HepG2 (cell line): ENCODE data around the gene IQCK. TPM values are rescaled to one million over a fixed set of nuclear protein-coding genes. Genes with fewer than 3 reads are reported as not detected.

ENCODE experiments used
- ATAC-seq: fragments of 200-7000 bp; cut with Tn5 transposase; 3 replicates; pipeline ENCODE4 v1.9.1; 2020; ENCODE audit warnings: mild to moderate bottlenecking, moderate library complexity
- BruUV-seq: library from RNA; stranded (reverse); fragments of 400-500 nt; replicated peaks from 2 replicates; lab custom pipeline; 2021; lab: Mats Ljungman, UMichigan
- CTCF ChIA-PET: fragments of 300-600 bp; formaldehyde crosslinking; extraction: SDS; loops from one replicate; lab custom pipeline; 2021; ENCODE audit warnings: low total read pairs, inconsistent platforms, low intra/inter-chr PET ratio; lab: Yijun Ruan, JAX
- POLR2A ChIA-PET: fragments of 350-600 bp; sonication (Branson Sonifier 250); formaldehyde crosslinking; loops from one replicate; lab custom pipeline; 2020; ENCODE audit warnings: antibody characterized with exemption, inconsistent platforms; lab: Yijun Ruan, JAX
- DNase-seq: peaks from one replicate; pipeline ENCODE4 v3.0.0-alpha.2; 2015; ENCODE audit warnings: low spot score
- FAIRE-seq: peaks from 3 replicates; lab custom pipeline; 2011; peaks lifted over from hg19 to GRCh38; lab: Jason Lieb, UNC
- H2AFZ ChIP-seq: one replicate; pipeline ENCODE4 v1.6.1; 2011; ENCODE audit warnings: low read length, inconsistent platforms
- H3K27ac ChIP-seq: fragments of 300-600 bp; 3 replicates; pipeline ENCODE4 v1.8.0; 2011; ENCODE audit warnings: mixed run types, mild to moderate bottlenecking, mixed read lengths, low read length, inconsistent platforms; ENCODE audit not compliant: insufficient read depth; ENCODE audit errors: extremely low read length
- H3K27me3 ChIP-seq, 2 experiments: fragments of 200-600 bp in 1 of 2; 2 replicates in 1 of 2; 3 replicates in 1 of 2; pipeline versions ENCODE4 v1.6.0 to v1.8.0; 2011; ENCODE audit warnings: low read length in 2 of 2, mild to moderate bottlenecking in 2 of 2, moderate library complexity in 2 of 2, inconsistent platforms in 1 of 2; ENCODE audit not compliant: insufficient read depth in 2 of 2, control insufficient read depth in 1 of 2
- H3K36me3 ChIP-seq, 2 experiments: fragments of 200-600 bp in 1 of 2; replicated peaks in 1 of 2; 2 replicates in 1 of 2; 3 replicates in 1 of 2; pipeline versions ENCODE4 v1.5.1 to v1.8.0; 2011; ENCODE audit warnings: low read length in 2 of 2, inconsistent platforms in 1 of 2; ENCODE audit not compliant: insufficient read depth in 2 of 2, control insufficient read depth in 1 of 2
- H3K4me1 ChIP-seq: 2 replicates; pipeline ENCODE4 v1.5.1; 2012; ENCODE audit warnings: low read length, inconsistent platforms; ENCODE audit not compliant: insufficient read depth
- H3K4me2 ChIP-seq: 2 replicates; pipeline ENCODE4 v1.6.0; 2011; ENCODE audit warnings: low read depth, low read length, inconsistent platforms
- H3K4me3 ChIP-seq, 3 experiments: fragments of 200-600 bp in 1 of 3; sonication (generic), shearing (Covaris generic) in 1 of 3; replicated peaks in 1 of 3; 2 replicates each; pipeline ENCODE4 v1.5.1; 2011 to 2016; ENCODE audit warnings: low read length in 3 of 3, inconsistent platforms in 2 of 3, low read depth in 2 of 3, mild to moderate bottlenecking in 2 of 3, control low read depth in 1 of 3, mixed read lengths in 1 of 3; ENCODE audit not compliant: insufficient read depth in 1 of 3
- H3K79me2 ChIP-seq: one replicate; pipeline ENCODE4 v1.6.1; 2011; ENCODE audit warnings: low read length, inconsistent platforms; ENCODE audit not compliant: insufficient read depth
- H3K9ac ChIP-seq: 2 replicates; pipeline ENCODE4 v1.6.0; 2011; ENCODE audit warnings: mild to moderate bottlenecking, low read depth, low read length, inconsistent platforms; ENCODE audit not compliant: insufficient read depth
- H3K9me3 ChIP-seq: 2 replicates; pipeline ENCODE4 v1.5.1; 2012; ENCODE audit warnings: mild to moderate bottlenecking, low read length
- H4K20me1 ChIP-seq: 2 replicates; pipeline ENCODE4 v1.6.0; 2011; ENCODE audit warnings: inconsistent platforms, mild to moderate bottlenecking, low read length, moderate library complexity; ENCODE audit not compliant: insufficient read depth
- ATAD3A ChIP-seq: sonication (generic); formaldehyde crosslinking; IDR thresholded peaks from 2 replicates; pipeline ENCODE4 v1.4.0; 2020; ENCODE audit warnings: missing genetic modification reagents
- CBX5 ChIP-seq: sonication (generic); formaldehyde crosslinking; IDR thresholded peaks from 2 replicates; pipeline ENCODE4 v1.4.0; 2020; ENCODE audit warnings: missing genetic modification reagents, borderline replicate concordance
- E2F2 ChIP-seq: sonication (generic); formaldehyde crosslinking; IDR thresholded peaks from 2 replicates; pipeline ENCODE4 v1.4.0; 2020; ENCODE audit warnings: missing genetic modification reagents, borderline replicate concordance
- FOXC1 ChIP-seq: sonication (generic); formaldehyde crosslinking; IDR thresholded peaks from 2 replicates; pipeline ENCODE4 v1.8.0; 2022; ENCODE audit warnings: mild to moderate bottlenecking, missing genetic modification reagents, borderline replicate concordance
- HNRNPK ChIP-seq: fragments of 200-400 bp; formaldehyde crosslinking; IDR thresholded peaks from 2 replicates; pipeline ENCODE4 v1.6.1; 2018; ENCODE audit warnings: low read length, low read depth, moderate library complexity, mild to moderate bottlenecking; ENCODE audit not compliant: poor library complexity, severe bottlenecking
- KLF15 ChIP-seq: sonication (generic); formaldehyde crosslinking; IDR thresholded peaks from 2 replicates; pipeline ENCODE4 v1.8.1; 2023; ENCODE audit warnings: borderline replicate concordance, mild to moderate bottlenecking, inconsistent platforms, missing genetic modification reagents, mixed read lengths
- MXI1 ChIP-seq: IDR thresholded peaks from 3 replicates; pipeline ENCODE4 v1.6.1; 2012; ENCODE audit warnings: low read depth, low read length, inconsistent platforms, borderline replicate concordance
- PITX1 ChIP-seq: sonication (generic); formaldehyde crosslinking; IDR thresholded peaks from 2 replicates; pipeline ENCODE4 v1.5.1; 2020; ENCODE audit warnings: mild to moderate bottlenecking, missing genetic modification reagents
- SALL2 ChIP-seq: sonication (generic); formaldehyde crosslinking; IDR thresholded peaks from 2 replicates; pipeline ENCODE4 v1.8.1; 2023; ENCODE audit warnings: mild to moderate bottlenecking, missing genetic modification reagents, inconsistent platforms
- SMARCC2 ChIP-seq: fragments of 450-650 bp; IDR thresholded peaks from 2 replicates; pipeline ENCODE4 v1.6.1; 2017; ENCODE audit warnings: antibody characterized with exemption, mild to moderate bottlenecking
- TFDP1 ChIP-seq: IDR thresholded peaks from 2 replicates; pipeline ENCODE4 v1.6.1; 2016; ENCODE audit warnings: missing compliant biosample characterization, missing genetic modification reagents, borderline replicate concordance
- TFE3 ChIP-seq: IDR thresholded peaks from 2 replicates; pipeline ENCODE4 v1.6.1; 2016
- ZMYM4 ChIP-seq: sonication (generic); formaldehyde crosslinking; IDR thresholded peaks from 2 replicates; pipeline ENCODE4 v1.8.1; 2023; ENCODE audit warnings: mild to moderate bottlenecking, missing genetic modification reagents
- ZNF333 ChIP-seq: sonication (generic); formaldehyde crosslinking; IDR thresholded peaks from 2 replicates; pipeline ENCODE4 v1.4.0; 2020; ENCODE audit warnings: mild to moderate bottlenecking, missing genetic modification reagents, borderline replicate concordance
- ZSCAN25 ChIP-seq: sonication (generic); formaldehyde crosslinking; IDR thresholded peaks from 2 replicates; pipeline ENCODE4 v1.8.0; 2022; ENCODE audit warnings: mild to moderate bottlenecking, missing genetic modification reagents
- WGBS: methylation state at CpG from one replicate; pipeline ENCODE4 v1.1.6; 2017; ENCODE audit warnings: low lambda C conversion rate; 5-methylcytosine and 5-hydroxymethylcytosine counted together
- in situ Hi-C: cut with HindIII; loops from 2 replicates; pipeline ENCODE4 v1.10.0; 2017; ENCODE audit warnings: low pct_unique_long_range_greater_than_20kb; ENCODE audit not compliant: extremely low pct_ligation_motif_present
- intact Hi-C: fragments of 100-400 bp; cut with micrococcal nuclease; formaldehyde crosslinking; loops from one replicate; pipeline ENCODE4 v1.10.0; 2022; ENCODE audit not compliant: unreplicated experiment
- polyA plus RNA-seq, 8 experiments: library from polyadenylated mRNA; depleted of rRNA in 3 of 8; stranded (reverse) in 7 of 8; unstranded in 1 of 8; fragments of >200 nt; fragmentation: Illumina TruSeq in 4 of 8; extraction: Trizol in 4 of 8; gene quantifications; 2 replicates each; pipeline versions ENCODE4 v1.2.1 to v1.2.3, GENCODE V29; 2011 to 2016; ENCODE audit warnings: low read depth in 4 of 8, missing spikeins in 1 of 8, mixed read lengths in 1 of 8; ENCODE audit not compliant: insufficient read depth in 1 of 8
- total RNA-seq, 5 experiments: library from RNA; depleted of rRNA; stranded (reverse); fragments of >200 nt; fragmentation: Illumina TruSeq; extraction: Trizol; gene quantifications; 2 replicates each; pipeline ENCODE4 v1.2.3, GENCODE V29; 2016; ENCODE audit warnings: low read depth in 1 of 5

IQCK gene
- total and polyA plus RNA-seq, 2 of the 13 experiments (the other 11 are each of a cell fraction or from before 2014, with no cell fraction given) = 5.1 to 7.3 TPM

- in situ Hi-C loops = no loop called here
- intact Hi-C loops = loop anchor here (5.0 kb wide), 1 partner anchor 182 kb away; no protein-coding TSS in a partner anchor
- H3K36me3 ChIP-seq = no peaks in the 10 kb centered on the region
- DNase-seq (no peak), ATAC-seq (peak; percentile 28), FAIRE-seq (no peak)
- H4K20me1 ChIP-seq = no peaks in the 10 kb centered on the region; the same call in 1 of the 2 replicates
- H3K4me1 ChIP-seq = peaks cover 25% of the 10 kb centered on the region
- H3K9me3 ChIP-seq = no peaks in the 10 kb centered on the region
- peak overlapping the region; percentile 89 for H3K4me2 ChIP-seq
- no peak overlapping the region for H2AFZ ChIP-seq
- TF ChIP-seq PITX1 (CRISPR knock-in tag) = 0 out of 2 replicates have a peak, but pooled peaks have one; percentile 33
- TF ChIP-seq E2F2 (CRISPR knock-in tag) = no peak
- peak; percentile 55; the same call in 1 of the 2 replicates for TF ChIP-seq ZSCAN25 (CRISPR knock-in tag)
- no peak for TF ChIP-seq HNRNPK
- no peak for TF ChIP-seq KLF15 (CRISPR knock-in tag)
- TF ChIP-seq SMARCC2 = no peak
- no peak for TF ChIP-seq ZMYM4 (CRISPR knock-in tag)
- TF ChIP-seq FOXC1 = peak; percentile 5; the same call in 1 of the 2 replicates
- TF ChIP-seq CBX5 (CRISPR knock-in tag) = no peak
- TF ChIP-seq ZNF333 = 0 out of 2 replicates have a peak, but pooled peaks have one; percentile 30
- 0 out of 2 replicates have a peak, but pooled peaks have one; percentile 1 for TF ChIP-seq TFDP1 (CRISPR knock-in tag)
- TF ChIP-seq ATAD3A (CRISPR knock-in tag) = no peak
- no peak for TF ChIP-seq SALL2 (CRISPR knock-in tag)
- no peak for TF ChIP-seq TFE3 (CRISPR knock-in tag)
- 0 out of 3 replicates have a peak, but pooled peaks have one; percentile 10 for TF ChIP-seq MXI1
- H3K27me3 ChIP-seq = peaks cover 11 to 36% of the 10 kb centered on the region in 2 experiments
- H3K27ac ChIP-seq = no peak overlapping the region
- ChIA-PET CTCF (interaction anchor here (3.3 to 5.7 kb wide), 2 partner anchors 282 to 324 kb away, joined by 30 to 234 read pairs; no protein-coding TSS in a partner anchor), POLR2A (interaction anchor here (0.6 to 1.4 kb wide), 2 partner anchors 283 to 1718 kb away, joined by 3 to 6 read pairs; no protein-coding TSS in a partner anchor)
- 3% methylated on average over 18 of the region's 24 CpGs for WGBS
- no peak overlapping the region for H3K9ac ChIP-seq
- H3K4me3 ChIP-seq = peak overlapping the region; percentile 48 to 74 (median 49); a peak in 4 of 6 replicates
- no peaks in the 10 kb centered on the region for H3K79me2 ChIP-seq
- BruUV-seq = no TSS peak
Observed at GRCh38 chr16:19883966-19884485, 166.0 kb downstream of the IQCK start.
